HS-27A (cell line): Measurements from ENCODE around the gene PLD4.

Source experiments
- DNase-seq: peaks from one replicate; pipeline ENCODE4 v3.0.0-alpha.2; 2012; ENCODE audit warnings: low read depth, missing footprints

The PLD4 gene

GRCh38 chr14:104975481-104976197 is 51.0 kb downstream of the PLD4 start:
- no peak for DNase-seq

- DNase-seq = peak; percentile 51
Observed at GRCh38 chr14:104976198-104977007, 51.7 kb downstream of the PLD4 start.

- DNase-seq = no peak
Observed at GRCh38 chr14:104977008-104977680, 52.5 kb downstream of the PLD4 start.

- no peak for DNase-seq
Observed at GRCh38 chr14:104977681-104978653, 53.3 kb downstream of the PLD4 start, which contains the start of gene AHNAK2. AHNAK2 (minus strand) TSS chr14:104978374; CDS start chr14:104978237, 137 bp downstream.

- no peak for DNase-seq
Observed at GRCh38 chr14:104978746-104979691, 54.3 kb downstream of the PLD4 start.

GRCh38 chr14:104979758-104980610 is 55.3 kb downstream of the PLD4 start:
- DNase-seq = no peak

- DNase-seq = no peak
Observed at GRCh38 chr14:104980611-104981531, 56.2 kb downstream of the PLD4 start.

GRCh38 chr14:104981699-104982541 is 57.2 kb downstream of the PLD4 start:
- no peak for DNase-seq

GRCh38 chr14:104982548-104983230 is 58.0 kb downstream of the PLD4 start:
- DNase-seq = no peak
